IMR-90 (cell line): Measurements from ENCODE around the gene PPP6R3. TPM values are rescaled to one million over a fixed set of nuclear protein-coding genes. Genes with fewer than 3 reads are reported as not detected.

Experiments used
- ATAC-seq: fragments of 200-7000 bp; cut with Tn5 transposase; 2 replicates; pipeline ENCODE4 v1.9.1; 2020; ENCODE audit warnings: low read depth, mild to moderate bottlenecking, moderate library complexity
- BruUV-seq: library from RNA; stranded (reverse); fragments of 400-500 nt; replicated peaks from 2 replicates; lab custom pipeline; 2021; lab: Mats Ljungman, UMichigan
- CTCF ChIA-PET: fragments of 300-600 bp; formaldehyde crosslinking; extraction: SDS; loops from one replicate; lab custom pipeline; 2021; ENCODE audit warnings: antibody characterized with exemption; lab: Yijun Ruan, JAX
- POLR2A ChIA-PET: fragments of 300-600 bp; sonication (Branson Sonifier 250); formaldehyde crosslinking; loops from one replicate; lab custom pipeline; 2022; ENCODE audit warnings: antibody characterized with exemption; ENCODE audit not compliant: unreplicated experiment; lab: Charles Lee
- DNase-seq: peaks from one replicate; pipeline ENCODE4 v3.0.0; 2013
- H2AFZ ChIP-seq: replicated peaks from 2 replicates; pipeline ENCODE3; 2013; ENCODE audit warnings: low read length, mild to moderate bottlenecking; ENCODE audit not compliant: poor library complexity
- H2AK5ac ChIP-seq: 2 replicates; pipeline ENCODE4 v1.6.1; 2013; ENCODE audit warnings: low read depth, low read length, inconsistent platforms
- H2AK9ac ChIP-seq: replicated peaks from 2 replicates; pipeline ENCODE3; 2013; ENCODE audit warnings: mild to moderate bottlenecking, low read depth, low read length, moderate library complexity; ENCODE audit not compliant: poor library complexity
- H2BK120ac ChIP-seq: 2 replicates; pipeline ENCODE4 v1.6.1; 2013; ENCODE audit warnings: low read depth, low read length, inconsistent platforms
- H2BK15ac ChIP-seq: 3 replicates; pipeline ENCODE4 v1.6.1; 2013; ENCODE audit warnings: low read depth, low read length, inconsistent platforms
- H2BK20ac ChIP-seq: 2 replicates; pipeline ENCODE4 v1.6.1; 2013; ENCODE audit warnings: low read depth, mild to moderate bottlenecking, inconsistent platforms, low read length, moderate library complexity
- H2BK5ac ChIP-seq: 2 replicates; pipeline ENCODE4 v1.6.1; 2013; ENCODE audit warnings: mild to moderate bottlenecking, low read depth, low read length, inconsistent platforms; ENCODE audit not compliant: poor library complexity, severe bottlenecking
- H3K14ac ChIP-seq: replicated peaks from 2 replicates; pipeline ENCODE4 v1.6.1; 2013; ENCODE audit warnings: low read depth, low read length, inconsistent platforms
- H3K18ac ChIP-seq: 2 replicates; pipeline ENCODE4 v1.6.1; 2013; ENCODE audit warnings: low read depth, low read length, control low read depth
- H3K23ac ChIP-seq: 2 replicates; pipeline ENCODE4 v1.6.1; 2013; ENCODE audit warnings: low read depth, low read length, inconsistent platforms
- H3K27ac ChIP-seq: 2 replicates; pipeline ENCODE4 v1.5.1; 2013; ENCODE audit warnings: mild to moderate bottlenecking, control low read depth, low read length; ENCODE audit not compliant: insufficient read depth
- H3K27me3 ChIP-seq: 2 replicates; pipeline ENCODE4 v1.6.1; 2013; ENCODE audit warnings: low read length; ENCODE audit not compliant: control insufficient read depth, insufficient read depth
- H3K36me3 ChIP-seq: 2 replicates; pipeline ENCODE4 v1.6.1; 2013; ENCODE audit warnings: low read length, mixed read lengths; ENCODE audit not compliant: control insufficient read depth, insufficient read depth
- H3K4ac ChIP-seq: 2 replicates; pipeline ENCODE4 v1.6.1; 2013; ENCODE audit warnings: low read depth, low read length, inconsistent platforms
- H3K4me1 ChIP-seq: 2 replicates; pipeline ENCODE4 v1.6.1; 2013; ENCODE audit warnings: low read length, mixed read lengths; ENCODE audit not compliant: control insufficient read depth, insufficient read depth
- H3K4me2 ChIP-seq: 2 replicates; pipeline ENCODE4 v1.6.1; 2013; ENCODE audit warnings: low read depth, mild to moderate bottlenecking, control low read depth, low read length, moderate library complexity
- H3K4me3 ChIP-seq: 2 replicates; pipeline ENCODE4 v1.5.1; 2013; ENCODE audit warnings: low read depth, mild to moderate bottlenecking, control low read depth, low read length, moderate library complexity; ENCODE audit not compliant: insufficient read depth
- H3K56ac ChIP-seq: 2 replicates; pipeline ENCODE4 v1.6.1; 2013; ENCODE audit warnings: low read length, inconsistent platforms; ENCODE audit not compliant: insufficient read depth; ENCODE audit errors: extremely low read depth
- H3K79me1 ChIP-seq, 2 experiments: 2 replicates each; pipeline ENCODE4 v1.6.1; 2013; ENCODE audit warnings: low read length in 2 of 2, inconsistent platforms in 1 of 2, low read depth in 1 of 2
- H3K9ac ChIP-seq: 2 replicates; pipeline ENCODE4 v1.6.1; 2013; ENCODE audit warnings: low read depth, low read length, control low read depth
- H3K9me1 ChIP-seq: 2 replicates; pipeline ENCODE4 v1.6.1; 2013; ENCODE audit warnings: low read length, inconsistent platforms; ENCODE audit not compliant: insufficient read depth
- H3K9me3 ChIP-seq: 2 replicates; pipeline ENCODE4 v1.6.1; 2013; ENCODE audit warnings: low read length; ENCODE audit not compliant: control insufficient read depth, insufficient read depth
- H4K20me1 ChIP-seq: 2 replicates; pipeline ENCODE4 v1.6.1; 2013; ENCODE audit warnings: low read length, inconsistent platforms; ENCODE audit not compliant: insufficient read depth
- H4K5ac ChIP-seq: 2 replicates; pipeline ENCODE4 v1.6.1; 2013; ENCODE audit warnings: mild to moderate bottlenecking, low read depth, low read length, control low read depth
- H4K8ac ChIP-seq, 2 experiments: 2 replicates each; pipeline ENCODE4 v1.6.1; 2013; ENCODE audit warnings: low read depth in 2 of 2, low read length in 2 of 2, control low read depth in 1 of 2, inconsistent platforms in 1 of 2
- H4K91ac ChIP-seq: 2 replicates; pipeline ENCODE4 v1.6.1; 2013; ENCODE audit warnings: low read depth, low read length, inconsistent platforms; ENCODE audit not compliant: insufficient read depth
- BHLHE40 ChIP-seq: fragments of 150-350 bp; IDR thresholded peaks from 2 replicates; pipeline ENCODE4 v1.6.1; 2016; ENCODE audit warnings: mild to moderate bottlenecking, low read depth, low read length
- CEBPB ChIP-seq: IDR thresholded peaks from 2 replicates; pipeline ENCODE4 v1.6.1; 2012; ENCODE audit warnings: low read depth, low read length, improper control_type of control experiment
- CHD1 ChIP-seq: IDR thresholded peaks from 2 replicates; pipeline ENCODE4 v1.6.1; 2012; ENCODE audit warnings: low read depth, low read length, improper control_type of control experiment
- CTCF ChIP-seq: conservative IDR thresholded peaks from 2 replicates; pipeline ENCODE4 v1.5.1; 2012; ENCODE audit warnings: mild to moderate bottlenecking, low read depth, low read length, improper control_type of control experiment
- FOS ChIP-seq: fragments of 150-350 bp; IDR thresholded peaks from 2 replicates; pipeline ENCODE4 v1.6.1; 2016; ENCODE audit warnings: low read depth, low read length
- MAFK ChIP-seq: IDR thresholded peaks from 2 replicates; pipeline ENCODE4 v1.6.1; 2012; ENCODE audit warnings: low read depth, low read length, improper control_type of control experiment
- MAZ ChIP-seq: IDR thresholded peaks from 2 replicates; pipeline ENCODE4 v1.6.1; 2012; ENCODE audit warnings: low read depth, mild to moderate bottlenecking, low read length, improper control_type of control experiment, moderate library complexity, borderline replicate concordance
- MXI1 ChIP-seq: IDR thresholded peaks from 2 replicates; pipeline ENCODE4 v1.6.1; 2012; ENCODE audit warnings: low read depth, mild to moderate bottlenecking, low read length, moderate library complexity, borderline replicate concordance
- NFE2L2 ChIP-seq: fragments of 150-350 bp; IDR thresholded peaks from 2 replicates; pipeline ENCODE4 v1.6.1; 2016; ENCODE audit warnings: low read depth, mild to moderate bottlenecking, low read length
- POLR2A ChIP-seq: IDR thresholded peaks from 2 replicates; pipeline ENCODE4 v1.6.1; 2012; ENCODE audit warnings: mild to moderate bottlenecking, low read depth, low read length
- RAD21 ChIP-seq: IDR thresholded peaks from 2 replicates; pipeline ENCODE4 v1.6.1; 2012; ENCODE audit warnings: low read length, improper control_type of control experiment
- RCOR1 ChIP-seq: IDR thresholded peaks from 2 replicates; pipeline ENCODE4 v1.6.1; 2012; ENCODE audit warnings: mild to moderate bottlenecking, low read length, improper control_type of control experiment; ENCODE audit not compliant: insufficient replicate concordance
- RFX5 ChIP-seq: IDR thresholded peaks from 2 replicates; pipeline ENCODE4 v1.8.0; 2012; ENCODE audit warnings: low read depth, mild to moderate bottlenecking, low read length, moderate library complexity
- SMC3 ChIP-seq: fragments of 150-350 bp; IDR thresholded peaks from 2 replicates; pipeline ENCODE4 v1.6.1; 2016; ENCODE audit warnings: low read depth, mild to moderate bottlenecking, antibody characterized with exemption, low read length, moderate library complexity
- USF2 ChIP-seq: fragments of 150-350 bp; IDR thresholded peaks from 2 replicates; pipeline ENCODE4 v1.6.1; 2017; ENCODE audit warnings: mild to moderate bottlenecking, antibody characterized with exemption, low read length, low read depth
- WGBS, 2 experiments: methylation state at CpG; one replicate each; pipeline versions ENCODE4 v1.1.5 to v1.1.7; 2013; ENCODE audit warnings: missing lambda C conversion rate in 2 of 2; ENCODE audit not compliant: insufficient read length in 1 of 2; ENCODE audit errors: extremely low coverage in 2 of 2; 5-methylcytosine and 5-hydroxymethylcytosine counted together
- dilution Hi-C: fragments of 300-500 bp; cut with HindIII; formaldehyde crosslinking; loops from one replicate; pipeline ENCODE4 v1.14.3; 2018; ENCODE audit warnings: low sequenced_read_pairs; ENCODE audit not compliant: unreplicated experiment
- in situ Hi-C: fragments of 300-500 bp; cut with MboI; formaldehyde crosslinking; loops from 3 replicates; pipeline ENCODE4 v1.14.3; 2019; ENCODE audit warnings: low sequenced_read_pairs, inconsistent platforms, mixed read lengths
- intact Hi-C: fragments of 100-400 bp; cut with micrococcal nuclease; formaldehyde crosslinking; loops from 2 replicates; pipeline ENCODE4 v1.10.0; 2022
- polyA plus RNA-seq, 3 experiments: library from polyadenylated mRNA; depleted of rRNA; stranded (reverse); fragments of >200 nt; gene quantifications; 2 replicates each; pipeline ENCODE4 v1.2.3, GENCODE V29; 2012; ENCODE audit warnings: low replicate concordance in 1 of 3
- total RNA-seq: library from RNA; depleted of rRNA; stranded (reverse); fragments of >200 nt; gene quantifications from 2 replicates; pipeline ENCODE4 v1.2.3, GENCODE V29; 2012
- TF ChIP-seq, protein P1 (sequence below): fragments of 150-350 bp; IDR thresholded peaks from 2 replicates; pipeline ENCODE4 v1.6.1; 2016; ENCODE audit warnings: low read depth, mild to moderate bottlenecking, low read length, moderate library complexity, borderline replicate concordance

The PPP6R3 gene
- total and polyA plus RNA-seq, 2 of the 4 experiments (the other 2 are of a cell fraction) = 29.0 to 123 TPM

DNA sequence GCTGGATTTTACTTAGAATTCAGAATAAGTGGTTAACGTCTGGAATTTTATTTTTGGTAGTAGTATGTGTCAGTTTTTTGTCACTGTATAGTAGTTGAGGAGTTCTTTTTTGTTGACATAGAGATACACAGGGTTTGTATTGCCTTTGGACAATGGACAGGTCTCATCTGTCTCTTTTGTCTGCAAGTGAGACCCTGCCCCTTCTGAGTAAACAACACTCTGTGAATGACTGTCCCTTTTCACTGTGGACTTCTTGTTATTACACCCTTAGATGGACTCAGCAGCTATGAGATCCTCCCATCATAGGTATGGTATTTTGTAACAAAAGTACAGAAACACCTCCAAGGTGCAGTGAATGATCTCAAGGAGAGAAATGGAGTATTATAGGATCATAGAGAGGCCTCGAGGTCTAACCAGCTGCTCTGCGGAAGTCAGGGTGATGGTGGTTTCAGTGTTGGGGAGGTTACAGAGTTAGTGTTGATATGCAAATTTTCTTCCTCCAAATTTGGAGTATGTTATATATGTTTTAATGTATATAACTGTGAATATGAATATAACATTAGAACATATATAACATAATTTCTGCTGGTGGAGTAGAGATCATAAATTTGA lies 7.8 kb downstream of the PPP6R3 start:
- Histone ChIP-seq H3K27ac (no peak overlapping the region), H2BK20ac (no peak overlapping the region), H4K91ac (no peak overlapping the region), H2BK15ac (no peak overlapping the region), H3K27me3 (no peaks in the 10 kb centered on the region), H3K36me3 (peaks cover 6% of the 10 kb centered on the region), H3K14ac (no peak overlapping the region), H3K56ac (no peak overlapping the region), H3K18ac (no peak overlapping the region), H3K4me2 (no peak overlapping the region), H3K9ac (no peak overlapping the region), H2AK9ac (no peak overlapping the region), H3K4ac (no peak overlapping the region), H2AFZ (no peak overlapping the region), H3K9me3 (no peaks in the 10 kb centered on the region), H3K9me1 (peaks cover 36% of the 10 kb centered on the region), H3K4me1 (peaks cover 22% of the 10 kb centered on the region), H2BK120ac (no peak overlapping the region), H3K4me3 (no peak overlapping the region), H2AK5ac (no peak overlapping the region), H4K5ac (no peak overlapping the region), H4K20me1 (peaks cover 97% of the 10 kb centered on the region), H2BK5ac (no peak overlapping the region), H3K23ac (no peak overlapping the region), H3K79me1 (peaks cover 16 to 79% of the 10 kb centered on the region in 2 experiments), H4K8ac (no peak overlapping the region)
- in situ Hi-C loops = no loop called here
- ChIA-PET POLR2A (no interaction called here), CTCF (interaction anchor here (0.6 kb wide), 1 partner anchor 984 kb away, joined by 3 read pairs; no protein-coding TSS in a partner anchor)
- TF ChIP-seq CEBPB (no peak), CHD1 (no peak), USF2 (no peak), BHLHE40 (no peak), CTCF (no peak), POLR2A (no peak), RAD21 (no peak), SMC3 (no peak), MXI1 (no peak), MAZ (no peak), RCOR1 (no peak), NFE2L2 (no peak), FOS (no peak), MAFK (no peak), RFX5 (no peak)
- TF ChIP-seq, protein P1, sequence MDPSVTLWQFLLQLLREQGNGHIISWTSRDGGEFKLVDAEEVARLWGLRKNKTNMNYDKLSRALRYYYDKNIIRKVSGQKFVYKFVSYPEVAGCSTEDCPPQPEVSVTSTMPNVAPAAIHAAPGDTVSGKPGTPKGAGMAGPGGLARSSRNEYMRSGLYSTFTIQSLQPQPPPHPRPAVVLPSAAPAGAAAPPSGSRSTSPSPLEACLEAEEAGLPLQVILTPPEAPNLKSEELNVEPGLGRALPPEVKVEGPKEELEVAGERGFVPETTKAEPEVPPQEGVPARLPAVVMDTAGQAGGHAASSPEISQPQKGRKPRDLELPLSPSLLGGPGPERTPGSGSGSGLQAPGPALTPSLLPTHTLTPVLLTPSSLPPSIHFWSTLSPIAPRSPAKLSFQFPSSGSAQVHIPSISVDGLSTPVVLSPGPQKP = no peak
- DNase-seq = no peak
- no TSS peak for BruUV-seq
- intact Hi-C loops = loop anchor here (10.0 kb wide), 1 partner anchor 106 kb away; no protein-coding TSS in a partner anchor
- dilution Hi-C loops = no loop called here
- no CpG with 5 or more reads among the region's 3 CpGs for WGBS, 2 experiments
- ATAC-seq = no peak
